Heart right ventricle (tissue), 16 donors: ENCODE measurements around the gene FOXD2. TPM values are rescaled to one million over a fixed set of nuclear protein-coding genes. Genes with fewer than 3 reads are reported as not detected.

Experiments used
- ATAC-seq, 8 donors: fragments of 200-7000 bp; cut with Tn5 transposase; one replicate each; pipeline ENCODE4 v1.9.1; 2020; ENCODE audit warnings: mild to moderate bottlenecking in 8 of 8, moderate library complexity in 8 of 8, moderate number of reproducible peaks in 1 of 8
- DNase-seq, 2 donors: peaks; one replicate each; pipeline ENCODE4 v3.0.0-alpha.2; 2020
- H3K27ac ChIP-seq, 10 donors: fragments of 200-600 bp; sonication (generic) in 2 of 10; one replicate each; pipeline versions ENCODE4 v1.5.0 to v1.8.0; 2020 to 2022; ENCODE audit warnings: mild to moderate bottlenecking in 3 of 10
- H3K27me3 ChIP-seq, 7 donors: fragments of 200-600 bp; one replicate each; pipeline ENCODE4 v1.8.0; 2021 to 2022; ENCODE audit warnings: mild to moderate bottlenecking in 2 of 7
- H3K36me3 ChIP-seq, 9 donors: fragments of 200-600 bp; sonication (generic) in 1 of 9; one replicate each; pipeline versions ENCODE4 v1.5.0 to v1.8.0; 2020 to 2022; ENCODE audit warnings: mild to moderate bottlenecking in 2 of 9
- H3K4me1 ChIP-seq, 9 donors: fragments of 200-600 bp; sonication (generic) in 1 of 9; one replicate each; pipeline versions ENCODE4 v1.5.0 to v1.8.0; 2020 to 2022; ENCODE audit warnings: mild to moderate bottlenecking in 4 of 9
- H3K4me3 ChIP-seq, 10 donors: fragments of 200-600 bp; sonication (generic) in 2 of 10; one replicate each; pipeline versions ENCODE4 v1.5.0 to v1.8.0; 2020 to 2022; ENCODE audit warnings: mild to moderate bottlenecking in 7 of 10, moderate library complexity in 2 of 10
- H3K9me3 ChIP-seq, 11 donors: fragments of 200-600 bp in 10 of 11; sonication (generic) in 2 of 11; one replicate each; pipeline versions ENCODE4 v1.5.0 to v1.8.0; 2013 to 2022; ENCODE audit warnings: mild to moderate bottlenecking in 2 of 11, control low read depth in 1 of 11, moderate library complexity in 1 of 11
- CTCF ChIP-seq, 9 donors: fragments of 200-600 bp; sonication (generic) in 2 of 9; IDR thresholded peaks; one replicate each; pipeline versions ENCODE4 v1.5.0 to v1.8.0; 2021 to 2022; ENCODE audit warnings: antibody characterized with exemption in 9 of 9, mild to moderate bottlenecking in 5 of 9, moderate library complexity in 1 of 9
- WGBS, 2 donors: extraction: QIAGEN DNeasy Blood & Tissue Kit; methylation state at CpG; one replicate each; pipeline ENCODE4 v1.1.7; 2013; ENCODE audit warnings: inconsistent platforms in 1 of 2; 5-methylcytosine and 5-hydroxymethylcytosine counted together
- intact Hi-C, 10 donors: fragments of 100-400 bp; cut with DNase I; formaldehyde crosslinking; loops; one replicate each; pipeline versions ENCODE4 v1.11.1 to v1.14.2; 2022
- long read RNA-seq, 3 donors: library from polyadenylated mRNA; unstranded; transcript quantifications; one replicate each; pipeline ENCODE4 v2.0.0, GENCODE V29; 2020 to 2021
- polyA plus RNA-seq, 2 donors: library from polyadenylated mRNA; stranded (reverse); fragments of 200-250 nt; gene quantifications; one replicate each; pipeline ENCODE4 v1.2.3, GENCODE V29; 2013
- total RNA-seq, 10 donors: library from RNA; stranded (reverse); fragmentation: NEBNext Ultra II Directional in 3 of 10; extraction: Animal tissue kit (Norgen Biotek cat#: 25700) in 3 of 10; gene quantifications; one replicate each; pipeline versions ENCODE4 v1.2.1 to v1.2.4, GENCODE V29; 2021 to 2023
- donor health status: Arrhythmogenic right ventricular cardiomyopathy.
- donor health status: ischemic (EF 13 %, LVEDD 7.1; RV severe dilation, severe dysfunction).
- donor health status: healthy with polysubstance abuse.
- donor health status: DM: no; HTN: yes; CAD: no.
- donor health status: DM: no; HTN: no; CAD: no.
- donor health status: ischemic (EF 25% LVEDD 6.9; RV normal size, moderate dysfunction).
- donor health status: ischemic (EF 25% LVEDD 5.7; RV mildly dilated, moderate dysfunction).
- donor health status: healthy.
- donor health status: DM: yes; HTN: yes; CAD: no.
- donor health status: Ischemic cardiomyopathy.
- donor health status: ischemic (EF 35%, LVEDD 5.7; RV mildly dilated, moderate dysfunction).
- donor health status: nonischemic (EF 11% LVEDD 7.7; RV severe dilation, severe dysfunction).
- donor health status: DM: yes; HTN: yes; CAD: no.
- donor health status: PGD.
- donor health status: ischemic (EF 29% LVEDD 5.4; RV normal size, mild dysfunction).
- donor health status: nonischemic (EF 23%, LVEDD 6.1; RV moderate dilation, normal function).

The FOXD2 gene
- total RNA-seq (under 1 TPM in 4 of 10 donors, not detected in 6; 0.05 to 0.14 (median 0.07) TPM), polyA plus RNA-seq (under 1 TPM in 1 of 2 donors, not detected in 1; 0.01 TPM)
- long read RNA-seq, donor 1, full-length matches to known transcripts: 1 of 1 reads
- long read RNA-seq, donor 1, partial matches to known transcripts: 0 of 1 reads
- long read RNA-seq, donor 1, other reads (novel, unspliced or antisense): 0 of 1 reads
- long read RNA-seq, donor 2: 0 reads
- long read RNA-seq, donor 3: 0 reads

- H3K36me3 ChIP-seq: no peaks in the 10 kb centered on the region
- peak; percentile 83 to 88 for DNase-seq
- H3K4me1 ChIP-seq: peaks cover 9 to 49% (median 36%) of the 10 kb centered on the region in 9 donors
- peak within 1 kb of the TSS; percentile 46 to 87 (median 70) for H3K4me3 ChIP-seq
- H3K27me3 ChIP-seq: peaks cover 23 to 99% (median 94%) of the 10 kb centered on the region in 7 donors
- no peaks in the 10 kb centered on the region for H3K9me3 ChIP-seq
- peak; percentile 92 to 95 (median 94) for ATAC-seq
- 0% methylated on average over 78 to 80 of the region's 80 CpGs for WGBS, 2 donors
- peak; percentile 95 to 99 (median 98) for TF ChIP-seq CTCF (IDR thresholded peaks at IDR 0.05)
- intact Hi-C loops: loop anchor here in 5 of 10 donors (2.0 to 5.0 kb wide), 4 partner anchors 135 to 275 kb away; no protein-coding TSS in a partner anchor
- peak within 1 kb of the TSS in 9 of 10 donors; percentile 36 to 94 (median 74) for H3K27ac ChIP-seq
These were observed at the start of gene FOXD2 for GRCh38 chr1:47437447-47438164. TSS of gene FOXD2 (plus strand) at chr1:47438044. CDS start at chr1:47438136, 92 bp downstream.

GRCh38 chr1:47388891-47389238, 49.0 kb upstream of the FOXD2 start:
- Histone ChIP-seq H3K27me3 (peaks cover 0 to 8% (median under 1%) of the 10 kb centered on the region in 7 donors), H3K36me3 (no peaks in the 10 kb centered on the region), H3K4me1 (peaks cover 0 to 10% (median 0%) of the 10 kb centered on the region in 9 donors), H3K27ac (no peak overlapping the region), H3K9me3 (no peaks in the 10 kb centered on the region), H3K4me3 (no peak overlapping the region)
- ATAC-seq: peak in 7 of 8 donors; percentile 46 to 84 (median 71)
- peak; percentile 25 to 36 for DNase-seq
- intact Hi-C loops: loop anchor here in 3 of 10 donors (2.0 to 5.0 kb wide), 2 partner anchors 323 to 338 kb away; no protein-coding TSS in a partner anchor
- TF ChIP-seq CTCF (IDR thresholded peaks at IDR 0.05): peak; percentile 13 to 75 (median 63)
- 26 to 30% methylated on average over 3 of the region's 3 CpGs for WGBS, 2 donors

- 51 to 64% methylated on average over 2 of the region's 2 CpGs for WGBS, 2 donors
- Histone ChIP-seq H3K4me1 (peaks cover 0 to 10% (median 0%) of the 10 kb centered on the region in 9 donors), H3K36me3 (no peaks in the 10 kb centered on the region), H3K4me3 (no peak overlapping the region), H3K27me3 (peaks cover 0 to 10% (median 4%) of the 10 kb centered on the region in 7 donors), H3K9me3 (no peaks in the 10 kb centered on the region), H3K27ac (no peak overlapping the region)
- intact Hi-C loops: loop anchor here in 3 of 10 donors (2.0 to 5.0 kb wide), 2 partner anchors 323 to 337 kb away; no protein-coding TSS in a partner anchor
- no peak for ATAC-seq
- DNase-seq: no peak
- TF ChIP-seq CTCF (IDR thresholded peaks at IDR 0.05): no peak
These were observed 48.1 kb upstream of the FOXD2 start for GRCh38 chr1:47389731-47390130.

- TF ChIP-seq CTCF (IDR thresholded peaks at IDR 0.05): no peak
- intact Hi-C loops: no loop called here
- no peak for DNase-seq
- no peak for ATAC-seq
- no peaks in the 10 kb centered on the region for H3K36me3 ChIP-seq
- WGBS, 2 donors: 62 to 83% methylated on average over 2 of the region's 2 CpGs
- H3K9me3 ChIP-seq: no peaks in the 10 kb centered on the region
- peaks cover 0 to 17% (median 4%) of the 10 kb centered on the region in 7 donors for H3K27me3 ChIP-seq
- H3K4me1 ChIP-seq: peaks cover 0 to 10% (median 0%) of the 10 kb centered on the region in 9 donors
- no peak overlapping the region for H3K27ac ChIP-seq
- no peak overlapping the region for H3K4me3 ChIP-seq
These were observed 47.0 kb upstream of the FOXD2 start for GRCh38 chr1:47390843-47391242.
